ENCODE measurements around the gene PIK3C2G.

The PIK3C2G gene

DNA sequence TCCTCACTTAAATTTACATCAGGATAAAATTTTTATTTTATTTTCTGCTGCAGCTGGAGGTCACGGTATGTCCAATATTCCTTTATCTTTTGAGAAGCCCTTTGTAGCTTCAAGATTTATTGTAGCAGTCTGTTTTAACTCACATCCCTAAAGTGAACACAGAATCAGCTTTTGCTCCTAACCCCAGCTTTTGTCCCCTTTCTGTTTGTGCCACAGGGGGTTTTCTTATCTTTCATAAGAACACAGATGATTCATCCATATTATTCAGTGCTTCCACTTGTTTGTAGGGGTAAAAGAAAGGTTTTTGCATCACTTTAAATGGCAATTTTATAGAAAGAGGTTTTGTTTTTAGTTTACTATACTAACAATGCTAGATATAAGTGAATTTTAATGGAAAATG is 21.8 kb upstream of the PIK3C2G start:
- H3K4me1 ChIP-seq (ENCODE audit: control insufficient read depth in 1 of 2, insufficient read depth in 1 of 2, low read depth in 1 of 2, low read length in 1 of 2), result no peaks in the 10 kb centered on the region
- H3K9me3 ChIP-seq, result no peaks in the 10 kb centered on the region
- H3K27ac ChIP-seq, result no peak overlapping the region
- no peaks in the 10 kb centered on the region for H3K36me3 ChIP-seq
- no peak overlapping the region for H3K4me3 ChIP-seq (ENCODE audit: low read depth in 1 of 2, low read length in 1 of 2)
- no peaks in the 10 kb centered on the region for H3K27me3 ChIP-seq
- TF ChIP-seq, protein P1, sequence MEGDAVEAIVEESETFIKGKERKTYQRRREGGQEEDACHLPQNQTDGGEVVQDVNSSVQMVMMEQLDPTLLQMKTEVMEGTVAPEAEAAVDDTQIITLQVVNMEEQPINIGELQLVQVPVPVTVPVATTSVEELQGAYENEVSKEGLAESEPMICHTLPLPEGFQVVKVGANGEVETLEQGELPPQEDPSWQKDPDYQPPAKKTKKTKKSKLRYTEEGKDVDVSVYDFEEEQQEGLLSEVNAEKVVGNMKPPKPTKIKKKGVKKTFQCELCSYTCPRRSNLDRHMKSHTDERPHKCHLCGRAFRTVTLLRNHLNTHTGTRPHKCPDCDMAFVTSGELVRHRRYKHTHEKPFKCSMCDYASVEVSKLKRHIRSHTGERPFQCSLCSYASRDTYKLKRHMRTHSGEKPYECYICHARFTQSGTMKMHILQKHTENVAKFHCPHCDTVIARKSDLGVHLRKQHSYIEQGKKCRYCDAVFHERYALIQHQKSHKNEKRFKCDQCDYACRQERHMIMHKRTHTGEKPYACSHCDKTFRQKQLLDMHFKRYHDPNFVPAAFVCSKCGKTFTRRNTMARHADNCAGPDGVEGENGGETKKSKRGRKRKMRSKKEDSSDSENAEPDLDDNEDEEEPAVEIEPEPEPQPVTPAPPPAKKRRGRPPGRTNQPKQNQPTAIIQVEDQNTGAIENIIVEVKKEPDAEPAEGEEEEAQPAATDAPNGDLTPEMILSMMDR (IDR thresholded peaks at IDR 0.05), result no peak

DNA sequence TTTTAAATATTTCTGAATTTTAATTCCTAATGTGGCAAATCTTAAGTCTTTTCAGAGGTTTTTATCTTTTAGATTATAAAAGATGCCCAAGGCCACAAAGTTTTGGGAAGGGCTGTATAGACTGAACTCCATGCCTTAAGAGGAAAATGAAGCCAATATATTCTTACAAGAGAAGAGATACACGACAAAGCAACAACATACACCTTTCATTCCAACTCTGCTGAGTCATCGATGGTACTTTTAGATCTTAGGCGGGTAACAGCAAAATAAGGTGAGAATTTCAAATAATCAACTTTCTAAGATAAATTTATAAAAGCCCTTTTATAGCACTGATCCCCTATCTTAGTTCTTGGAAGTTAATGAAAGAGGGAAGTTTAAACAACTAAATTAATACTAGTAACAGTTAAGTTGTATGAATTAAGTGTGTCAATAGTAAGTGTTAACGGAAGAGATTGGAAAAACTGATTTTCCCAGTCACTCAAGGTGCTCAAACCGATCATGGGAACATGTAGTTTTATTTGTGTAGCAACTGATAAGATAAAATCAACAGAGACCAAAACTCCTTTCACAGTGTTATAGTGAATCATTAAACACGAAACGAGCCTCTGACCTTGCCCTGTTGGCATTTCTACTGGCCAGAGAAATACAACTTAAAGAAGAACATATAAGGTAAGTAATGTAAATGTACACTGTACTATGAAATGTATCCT is 18.8 kb upstream of the PIK3C2G start:
- TF ChIP-seq, protein P1 (IDR thresholded peaks at IDR 0.05), result no peak
- H3K36me3 ChIP-seq, result no peaks in the 10 kb centered on the region
- H3K4me3 ChIP-seq (ENCODE audit: low read depth in 1 of 2, low read length in 1 of 2), result no peak overlapping the region
- no peaks in the 10 kb centered on the region for H3K9me3 ChIP-seq
- H3K27me3 ChIP-seq, result no peaks in the 10 kb centered on the region
- no peaks in the 10 kb centered on the region for H3K4me1 ChIP-seq (ENCODE audit: control insufficient read depth in 1 of 2, insufficient read depth in 1 of 2, low read depth in 1 of 2, low read length in 1 of 2)
- H3K27ac ChIP-seq, result no peak overlapping the region

DNA sequence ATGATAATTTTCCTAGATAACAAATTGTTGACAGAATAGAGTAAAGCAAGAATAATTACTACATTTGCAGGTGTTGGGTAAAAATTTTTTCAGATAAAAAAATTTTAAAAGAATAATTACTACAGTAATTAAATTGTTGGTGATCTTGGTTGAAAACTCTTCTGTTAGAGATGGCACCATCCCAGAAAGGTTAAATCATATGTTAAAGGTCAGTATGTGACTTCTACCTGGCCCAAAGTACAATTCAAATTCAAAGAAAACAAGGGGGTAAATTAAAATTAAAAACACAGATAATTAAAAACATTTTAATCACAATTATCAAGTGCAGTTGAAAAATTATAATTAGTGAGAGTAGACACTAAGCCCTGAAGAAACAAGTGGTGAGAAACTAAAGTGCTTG is 18.1 kb upstream of the PIK3C2G start:
- Histone ChIP-seq H3K27ac (no peak overlapping the region), H3K36me3 (no peaks in the 10 kb centered on the region), H3K9me3 (no peaks in the 10 kb centered on the region), H3K4me3 (ENCODE audit: low read depth in 1 of 2, low read length in 1 of 2) (no peak overlapping the region), H3K27me3 (no peaks in the 10 kb centered on the region), H3K4me1 (ENCODE audit: control insufficient read depth in 1 of 2, insufficient read depth in 1 of 2, low read depth in 1 of 2, low read length in 1 of 2) (no peaks in the 10 kb centered on the region)
- TF ChIP-seq, protein P1 (IDR thresholded peaks at IDR 0.05), result no peak

DNA sequence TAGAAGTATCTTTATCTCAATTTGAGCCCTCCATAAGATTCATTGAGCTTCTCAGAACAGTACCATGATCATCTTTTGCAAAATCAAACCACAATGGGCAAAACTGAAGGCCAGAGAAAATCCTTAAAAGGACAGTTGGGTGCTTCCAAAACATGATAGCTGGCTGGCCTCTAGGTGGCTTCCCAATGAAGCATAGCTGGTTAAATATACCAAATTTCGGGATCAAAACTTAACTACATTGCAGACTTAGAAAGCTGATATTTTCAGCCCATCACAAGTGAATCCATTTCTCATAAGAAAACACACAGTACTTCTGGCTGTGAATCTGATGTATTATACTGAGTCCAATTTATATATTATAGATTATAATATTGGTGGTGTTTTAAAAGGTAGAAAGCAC is 15.3 kb upstream of the PIK3C2G start:
- H3K27me3 ChIP-seq, result no peaks in the 10 kb centered on the region
- TF ChIP-seq, protein P1 (IDR thresholded peaks at IDR 0.05), result no peak
- H3K4me1 ChIP-seq (ENCODE audit: control insufficient read depth in 1 of 2, insufficient read depth in 1 of 2, low read depth in 1 of 2, low read length in 1 of 2), result no peaks in the 10 kb centered on the region
- no peaks in the 10 kb centered on the region for H3K9me3 ChIP-seq
- H3K4me3 ChIP-seq (ENCODE audit: low read depth in 1 of 2, low read length in 1 of 2), result no peak overlapping the region
- H3K27ac ChIP-seq, result no peak overlapping the region
- H3K36me3 ChIP-seq, result no peaks in the 10 kb centered on the region

DNA sequence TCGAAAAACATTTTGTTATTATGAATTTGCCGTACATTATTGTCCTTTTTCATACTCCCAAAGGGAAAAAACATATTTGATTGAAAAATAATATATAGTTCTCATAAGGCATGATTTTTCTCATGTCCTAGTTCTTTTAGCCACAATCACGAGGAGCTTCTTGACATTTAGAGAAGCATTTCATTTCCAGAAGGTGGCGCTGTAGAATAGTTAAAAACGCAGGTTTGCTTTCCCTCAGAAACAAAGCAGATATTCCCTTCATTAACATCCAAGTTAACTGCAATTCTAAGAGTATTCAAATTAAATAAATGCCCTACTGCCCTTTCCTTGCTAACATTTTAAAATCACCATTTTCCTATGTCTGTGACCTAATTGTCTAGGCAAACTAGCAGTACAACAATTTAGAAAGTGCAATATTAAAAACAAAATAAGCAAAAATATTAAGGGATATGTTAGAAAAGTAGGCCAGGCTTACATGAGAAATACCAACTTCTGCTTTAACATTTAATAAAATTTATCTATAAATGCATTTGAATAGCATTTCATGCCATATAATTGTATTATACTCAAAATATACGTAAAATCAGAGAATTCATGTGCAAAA is 10.9 kb upstream of the PIK3C2G start:
- TF ChIP-seq, protein P1 (IDR thresholded peaks at IDR 0.05), result no peak
- no peaks in the 10 kb centered on the region for H3K36me3 ChIP-seq
- no peak overlapping the region for H3K27ac ChIP-seq
- no peaks in the 10 kb centered on the region for H3K9me3 ChIP-seq
- H3K27me3 ChIP-seq, result no peaks in the 10 kb centered on the region
- no peak overlapping the region for H3K4me3 ChIP-seq (ENCODE audit: low read depth in 1 of 2, low read length in 1 of 2)
- no peaks in the 10 kb centered on the region for H3K4me1 ChIP-seq (ENCODE audit: control insufficient read depth in 1 of 2, insufficient read depth in 1 of 2, low read depth in 1 of 2, low read length in 1 of 2)
